HG03280 (cell line): ENCODE measurements around the gene KLHL22.
"Not testable (repeated sequence)": the region's sequence is repeated elsewhere in the genome, so short reads cannot be mapped to it uniquely, and the experiment has no call there.

ENCODE experiments used
- ATAC-seq: cut with Tn5 transposase; IDR thresholded peaks from one replicate; pipeline ENCODE4 v1.9.1; 2021; ENCODE audit warnings: mild to moderate bottlenecking, moderate library complexity; ENCODE audit not compliant: unreplicated experiment

KLHL22 gene

DNA sequence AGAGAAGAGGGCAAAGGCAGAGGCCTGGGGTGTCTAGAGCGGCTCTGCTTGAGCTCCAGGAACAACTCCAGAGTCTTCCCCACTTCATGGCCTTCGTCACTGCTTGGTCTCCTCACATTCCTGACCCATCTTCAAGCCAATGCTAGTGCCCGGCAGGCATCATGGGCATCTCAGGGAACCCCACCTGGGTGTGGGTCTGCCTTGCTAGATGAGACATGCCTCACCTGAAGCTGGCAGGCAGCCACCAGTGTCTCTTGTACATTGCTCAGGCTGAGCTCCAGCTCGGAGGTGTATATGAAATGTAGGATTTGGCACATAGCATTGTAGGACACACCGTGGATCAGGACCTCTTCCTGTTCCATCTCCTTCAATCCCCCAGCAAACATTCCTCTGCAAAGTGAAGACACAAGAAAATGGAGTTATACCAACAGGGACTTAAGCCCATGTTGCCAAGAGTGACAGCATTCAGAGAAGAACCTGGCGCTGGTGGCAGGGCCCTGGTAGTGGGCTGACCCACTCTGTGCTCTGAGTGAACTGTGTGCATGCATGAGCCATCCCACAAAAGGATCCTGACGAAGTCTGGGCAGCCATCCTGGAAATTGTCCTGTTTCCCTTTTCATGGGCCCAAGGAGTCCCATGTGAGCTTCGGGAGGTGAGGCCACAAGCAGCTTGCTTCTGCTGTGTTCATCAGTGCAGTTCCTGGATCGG, 24.3 kb downstream of the KLHL22 start:
- ATAC-seq: no peak

- ATAC-seq: not testable (repeated sequence)
These were observed 25.1 kb downstream of the KLHL22 start for GRCh38 chr22:20470525-20470924.

- ATAC-seq: no peak
These were observed 26.3 kb downstream of the KLHL22 start for GRCh38 chr22:20469110-20469868.

DNA sequence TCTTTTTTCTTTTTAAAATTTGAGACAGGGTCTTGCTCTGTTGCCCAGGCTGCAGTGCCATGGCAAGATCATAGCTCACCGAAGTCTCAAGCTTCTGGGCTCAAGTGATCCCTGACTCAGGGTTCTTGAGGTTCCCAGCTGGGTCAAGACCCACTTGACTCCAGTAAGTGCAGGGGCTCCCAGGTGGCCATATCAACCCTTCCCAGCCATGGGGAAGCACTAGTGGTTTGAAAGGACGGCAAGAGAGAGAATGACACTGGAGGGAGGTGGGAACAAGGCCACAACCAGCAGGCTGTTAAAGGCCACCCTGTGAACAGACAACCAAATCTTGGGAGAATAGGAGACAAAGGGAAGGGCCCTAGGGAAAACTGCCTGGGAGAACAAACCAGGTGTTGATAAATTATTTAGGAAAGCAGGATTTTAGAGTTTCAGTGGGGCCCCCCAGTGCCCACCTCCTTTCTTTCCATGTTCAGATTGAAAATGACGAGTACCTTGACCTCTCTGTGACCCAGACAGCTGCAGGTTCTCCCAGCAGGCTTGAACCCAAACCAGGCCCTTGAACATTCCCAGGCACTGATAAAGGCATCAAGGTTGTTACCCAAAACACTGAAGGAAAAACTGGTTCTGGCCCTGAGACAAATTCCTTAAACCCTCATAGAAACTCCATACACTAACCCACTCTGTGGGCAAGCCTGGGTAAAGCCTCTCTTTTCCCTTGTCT, 28.8 kb downstream of the KLHL22 start:
- ATAC-seq: no peak

GRCh38 chr22:20465759-20466077, 29.9 kb downstream of the KLHL22 start:
- ATAC-seq: no peak

GRCh38 chr22:20464912-20465758, 30.5 kb downstream of the KLHL22 start:
- no peak for ATAC-seq

DNA sequence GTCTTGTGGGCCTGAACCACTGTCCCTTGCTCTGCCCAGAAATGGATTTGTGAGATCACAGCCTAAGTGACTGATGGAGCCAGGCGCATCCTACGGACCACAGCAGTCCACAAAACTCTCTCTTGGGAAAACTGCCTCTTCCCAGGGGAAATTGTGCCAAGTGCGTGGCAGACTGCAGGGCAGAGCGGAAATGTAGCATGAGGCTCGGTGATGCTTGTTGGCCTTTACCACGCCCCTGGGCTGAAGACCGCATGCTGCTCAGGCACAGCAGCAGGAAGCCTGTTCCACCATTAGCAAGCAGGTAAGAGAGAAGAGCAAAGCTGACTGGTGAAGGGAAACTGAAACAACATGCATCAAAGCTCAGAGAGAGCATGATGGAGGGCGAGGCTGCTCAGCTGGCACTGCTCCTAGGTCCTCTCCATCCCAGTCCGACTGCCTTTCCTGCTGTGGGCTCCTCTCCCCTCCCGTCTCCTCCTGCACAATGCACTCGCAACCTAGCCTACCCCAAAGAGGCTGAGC, 31.4 kb downstream of the KLHL22 start:
- no peak for ATAC-seq

- no peak for ATAC-seq
These were observed 32.1 kb downstream of the KLHL22 start for GRCh38 chr22:20463324-20464095.

DNA sequence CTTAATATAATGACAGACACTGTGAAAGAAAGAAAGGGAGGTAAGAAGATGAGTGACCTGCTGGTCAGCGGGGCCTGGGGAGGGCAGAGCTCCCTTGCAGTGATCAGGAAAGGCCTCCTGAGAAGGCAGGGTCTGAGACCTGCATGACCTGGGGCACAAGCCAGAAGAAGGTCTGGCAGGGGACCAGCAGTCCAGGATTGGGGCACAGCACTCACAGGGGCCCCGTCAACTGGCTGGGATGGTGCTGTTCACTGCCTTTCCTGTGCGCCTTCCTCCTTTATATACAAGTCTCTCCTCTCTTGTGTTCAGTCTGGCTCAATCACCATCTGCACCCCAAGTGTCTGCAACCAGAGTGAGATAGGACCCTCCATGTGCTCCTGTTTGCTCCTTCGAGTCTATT, 35.7 kb downstream of the KLHL22 start:
- ATAC-seq: no peak

GRCh38 chr22:20459152-20459542, 36.4 kb downstream of the KLHL22 start:
- ATAC-seq: no peak

DNA sequence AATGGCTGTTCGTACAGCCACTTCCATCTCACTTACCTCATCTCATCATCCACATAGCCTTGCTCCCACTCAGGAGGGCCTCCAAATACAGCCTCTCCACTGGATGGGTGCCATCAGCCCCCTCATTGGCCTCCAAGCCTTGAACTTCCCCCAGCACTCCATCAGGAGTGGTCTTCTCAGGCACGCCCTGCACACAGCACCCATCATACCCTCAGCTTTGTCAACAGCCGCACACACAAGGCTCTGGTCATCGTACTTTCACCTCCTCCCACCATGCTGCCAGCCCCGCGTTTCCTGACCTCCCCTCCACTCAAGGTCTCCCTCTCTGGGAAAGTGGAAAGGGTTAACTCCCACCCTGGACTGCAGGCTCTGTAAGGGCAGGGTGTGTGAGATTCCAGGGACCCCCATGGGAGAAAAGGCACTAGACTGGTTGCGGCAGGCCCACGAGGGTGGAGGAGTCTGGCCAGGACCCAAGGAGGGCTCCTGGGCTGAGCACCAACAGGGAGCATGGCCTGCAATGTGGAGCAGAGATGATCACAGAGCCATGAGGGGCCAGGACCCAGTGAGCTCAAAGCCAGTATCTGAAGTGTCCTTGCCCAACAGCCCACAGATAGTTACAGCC, 37.0 kb downstream of the KLHL22 start:
- ATAC-seq: no peak

DNA sequence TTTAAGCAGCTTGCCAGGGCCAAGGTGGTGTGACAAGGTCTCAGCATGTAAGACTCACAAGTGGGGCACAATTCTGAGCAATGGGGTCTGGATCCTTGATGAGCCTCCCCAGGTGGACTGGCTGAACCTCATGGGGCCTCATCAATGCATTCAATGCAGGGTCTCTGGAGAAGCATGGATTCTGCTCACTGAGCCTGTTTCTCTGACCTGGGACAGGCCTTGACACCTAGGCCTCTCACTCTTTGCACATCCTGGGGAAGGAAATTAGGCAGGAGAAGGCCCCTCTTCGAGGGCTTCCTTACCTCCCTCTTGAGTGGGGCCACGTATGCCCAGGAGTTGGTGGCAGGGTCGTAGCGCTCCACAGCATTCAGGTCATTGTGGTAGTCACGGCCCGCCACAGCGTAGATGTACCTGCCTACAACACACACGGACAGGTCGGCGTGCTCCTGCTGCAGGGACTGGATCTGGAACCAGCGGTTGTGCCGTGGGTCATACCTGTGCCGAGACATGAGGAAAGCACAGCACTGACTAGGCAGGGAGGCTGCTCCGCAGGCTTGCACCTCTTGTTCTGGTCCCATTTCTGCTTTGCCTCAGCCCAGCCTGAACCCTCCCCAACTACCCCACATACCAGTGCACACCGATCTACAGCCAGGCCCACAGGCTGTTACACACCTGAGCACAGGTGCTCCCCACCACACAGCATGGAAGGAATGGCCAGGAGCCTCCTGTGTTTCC, 37.9 kb downstream of the KLHL22 start:
- ATAC-seq: no peak

GRCh38 chr22:20456722-20457076, 38.9 kb downstream of the KLHL22 start:
- no peak for ATAC-seq

GRCh38 chr22:20456064-20456721, 39.4 kb downstream of the KLHL22 start:
- no peak for ATAC-seq

DNA sequence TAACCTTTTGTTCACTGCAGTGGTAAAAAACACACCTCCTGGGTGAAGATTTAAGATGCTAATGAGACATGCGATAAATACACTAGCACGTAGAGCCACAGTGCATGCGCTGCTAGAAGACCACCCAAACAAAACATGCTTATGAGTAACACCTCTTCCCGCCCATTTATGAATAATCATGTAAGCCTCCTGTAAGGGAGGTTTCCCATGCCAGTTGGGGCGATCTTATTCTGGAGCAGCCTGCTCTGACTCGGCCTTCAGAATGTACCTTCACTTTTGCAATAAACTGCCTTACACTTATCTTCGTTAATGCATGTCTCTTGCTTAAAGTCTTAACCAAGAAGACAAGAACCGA, 39.9 kb downstream of the KLHL22 start:
- ATAC-seq: no peak

GRCh38 chr22:20453222-20453621, 42.4 kb downstream of the KLHL22 start:
- no peak for ATAC-seq

GRCh38 chr22:20451920-20452319, 43.7 kb downstream of the KLHL22 start:
- ATAC-seq: no peak

DNA sequence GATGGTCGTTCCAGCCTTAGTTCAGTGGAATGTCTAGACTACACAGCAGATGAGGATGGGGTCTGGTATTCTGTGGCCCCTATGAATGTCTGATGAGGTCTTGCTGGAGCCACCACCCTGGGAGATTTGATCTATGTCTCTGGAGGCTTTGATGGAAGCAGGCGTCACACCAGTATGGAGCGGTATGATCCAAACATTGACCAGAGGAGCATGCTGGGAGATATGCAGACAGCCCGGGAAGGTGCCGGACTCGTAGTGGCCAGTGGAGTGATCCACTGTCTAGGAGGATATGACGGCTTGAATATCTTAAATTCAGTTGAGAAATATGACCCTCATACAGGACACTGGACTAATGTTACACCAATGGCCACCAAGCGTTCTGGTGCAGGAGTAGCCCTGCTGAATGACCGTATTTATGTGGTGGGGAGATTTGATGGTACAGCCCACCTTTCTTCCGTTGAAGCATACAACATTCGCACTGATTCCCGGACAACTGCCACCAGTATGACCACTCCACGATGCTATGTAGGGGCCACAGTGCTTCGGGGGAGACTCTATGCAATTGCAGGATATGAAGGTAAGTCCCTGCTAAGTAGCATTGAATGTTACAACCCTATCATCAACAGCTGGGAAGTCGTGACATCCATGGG, 44.3 kb downstream of the KLHL22 start:
- ATAC-seq: not testable (repeated sequence)
